ENCODE results near the gene SLC8A2. TPM values are rescaled to one million over a fixed set of nuclear protein-coding genes. Genes with fewer than 3 reads are reported as not detected.

Gene SLC8A2
- total RNA-seq, 4 donors from 2014 or later, result 6.2 to 18.7 (median 10.4) TPM

DNA sequence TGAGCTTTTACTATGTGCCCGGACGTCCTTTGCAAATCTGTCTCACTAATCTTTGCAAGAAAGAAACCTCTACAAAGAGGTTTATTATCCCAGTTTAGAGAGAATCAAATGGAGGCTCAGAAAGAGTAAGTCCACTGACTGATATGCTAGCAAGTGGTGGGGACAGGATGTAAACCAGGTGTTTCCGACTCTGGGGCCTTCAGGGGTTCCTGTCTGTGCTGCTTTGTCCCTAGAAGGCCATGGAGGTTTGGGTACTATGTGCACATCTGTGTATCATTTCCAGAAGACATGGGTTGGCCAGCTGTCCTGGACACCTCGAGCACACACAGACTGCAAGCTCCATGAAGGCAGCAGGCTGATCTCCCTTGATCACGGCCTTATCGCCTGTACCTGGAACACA is 13.5 kb upstream of the SLC8A2 start:
- no peak for DNase-seq (ENCODE audit: extremely low spot score)
- H3K27ac ChIP-seq (replicated peaks in 1 of 4), result peak overlapping the region; percentile 85 to 90 (median 89)
- H3K4me1 ChIP-seq, result peaks cover 10 to 23% (median 19%) of the 10 kb centered on the region in 4 donors
- H3K9me3 ChIP-seq, result no peaks in the 10 kb centered on the region
- H3K4me3 ChIP-seq, result no peak overlapping the region
- peaks cover 0 to under 1% (median 0%) of the 10 kb centered on the region in 4 donors for H3K27me3 ChIP-seq
- peaks cover 14 to 51% (median 39%) of the 10 kb centered on the region in 4 donors for H3K36me3 ChIP-seq
- 87% methylated on average over 5 of the region's 6 CpGs for WGBS
- TF ChIP-seq, protein P1, sequence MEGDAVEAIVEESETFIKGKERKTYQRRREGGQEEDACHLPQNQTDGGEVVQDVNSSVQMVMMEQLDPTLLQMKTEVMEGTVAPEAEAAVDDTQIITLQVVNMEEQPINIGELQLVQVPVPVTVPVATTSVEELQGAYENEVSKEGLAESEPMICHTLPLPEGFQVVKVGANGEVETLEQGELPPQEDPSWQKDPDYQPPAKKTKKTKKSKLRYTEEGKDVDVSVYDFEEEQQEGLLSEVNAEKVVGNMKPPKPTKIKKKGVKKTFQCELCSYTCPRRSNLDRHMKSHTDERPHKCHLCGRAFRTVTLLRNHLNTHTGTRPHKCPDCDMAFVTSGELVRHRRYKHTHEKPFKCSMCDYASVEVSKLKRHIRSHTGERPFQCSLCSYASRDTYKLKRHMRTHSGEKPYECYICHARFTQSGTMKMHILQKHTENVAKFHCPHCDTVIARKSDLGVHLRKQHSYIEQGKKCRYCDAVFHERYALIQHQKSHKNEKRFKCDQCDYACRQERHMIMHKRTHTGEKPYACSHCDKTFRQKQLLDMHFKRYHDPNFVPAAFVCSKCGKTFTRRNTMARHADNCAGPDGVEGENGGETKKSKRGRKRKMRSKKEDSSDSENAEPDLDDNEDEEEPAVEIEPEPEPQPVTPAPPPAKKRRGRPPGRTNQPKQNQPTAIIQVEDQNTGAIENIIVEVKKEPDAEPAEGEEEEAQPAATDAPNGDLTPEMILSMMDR (IDR thresholded peaks at IDR 0.05), result no peak
- TF ChIP-seq POLR2A (IDR thresholded peaks at IDR 0.05; ENCODE audit: low read depth) (no peak), EP300 (IDR thresholded peaks at IDR 0.05) (no peak), POLR2AphosphoS5 (IDR thresholded peaks at IDR 0.05) (no peak)
- intact Hi-C loops (cut with DNase I), result no loop called here

DNA sequence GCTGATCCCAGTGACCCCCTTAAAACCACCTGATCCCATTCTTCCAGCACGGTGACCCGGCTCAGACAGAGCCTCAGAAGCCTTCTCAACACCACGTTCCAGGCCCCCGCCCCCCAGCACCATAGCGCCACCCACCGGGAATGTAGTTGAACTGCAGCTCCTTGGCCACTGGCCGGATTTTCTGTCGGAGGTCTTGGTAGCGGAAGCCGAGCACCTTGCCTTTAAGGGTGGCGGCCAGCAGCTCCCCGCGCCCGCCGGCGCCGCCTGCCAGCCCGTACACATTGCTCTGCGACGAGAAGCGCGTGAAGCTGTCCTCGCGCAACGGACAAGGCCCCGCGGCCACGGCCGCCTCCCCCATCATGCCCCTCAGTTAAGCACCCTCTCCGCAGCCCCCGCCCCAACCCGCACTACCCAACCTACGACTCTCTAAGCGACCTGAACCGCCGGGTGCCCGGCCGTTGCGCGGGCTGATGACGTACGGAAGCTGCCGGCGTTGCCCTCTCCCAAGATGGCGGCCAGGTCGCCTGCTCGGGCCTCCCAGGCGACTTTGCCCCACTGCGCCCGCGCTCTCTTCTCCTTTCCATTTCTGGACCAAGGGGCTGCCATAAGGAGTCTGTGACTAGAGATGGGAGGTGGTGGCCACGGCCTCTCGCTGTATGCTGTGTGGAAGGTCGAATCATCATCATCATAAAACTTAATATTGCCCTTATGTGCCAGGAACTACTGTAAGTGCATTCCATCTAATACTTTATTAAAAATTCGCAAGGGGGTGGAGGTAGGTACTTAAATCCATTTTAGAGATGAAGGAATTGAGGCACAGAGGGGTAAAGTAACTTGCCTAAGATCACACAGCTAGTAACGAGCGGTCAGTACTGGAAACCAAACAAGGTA is 12.4 kb upstream of the SLC8A2 start, which contains the start of gene KPTN:
TSS of gene KPTN (minus strand) at position 420 of the 891 bp plus-strand sequence. CDS start at position 361, 59 bp downstream.
- Histone ChIP-seq H3K9me3 (no peaks in the 10 kb centered on the region), H3K36me3 (peaks cover 10 to 39% (median 27%) of the 10 kb centered on the region in 4 donors), H3K27me3 (peaks cover 0 to 11% (median 0%) of the 10 kb centered on the region in 4 donors), H3K4me1 (peaks cover 12 to 29% (median 25%) of the 10 kb centered on the region in 4 donors), H3K4me3 (peak within 1 kb of the TSS; percentile 62 to 88 (median 66)), H3K27ac (replicated peaks in 1 of 4) (peak within 1 kb of the TSS; percentile 85 to 90 (median 89))
- intact Hi-C loops (cut with DNase I), result loop anchor here (5.0 kb wide), 1 partner anchor 47 kb away; no protein-coding TSS in a partner anchor
- TF ChIP-seq POLR2AphosphoS5 (IDR thresholded peaks at IDR 0.05) (peak; percentile 67 to 71), POLR2A (IDR thresholded peaks at IDR 0.05; ENCODE audit: low read depth) (no peak), EP300 (IDR thresholded peaks at IDR 0.05) (no peak)
- TF ChIP-seq, protein P1 (IDR thresholded peaks at IDR 0.05), result peak; percentile 77 to 97 (median 93)
- 3% methylated on average over 15 of the region's 57 CpGs for WGBS
- DNase-seq (ENCODE audit: extremely low spot score), result peak; percentile 95

DNA sequence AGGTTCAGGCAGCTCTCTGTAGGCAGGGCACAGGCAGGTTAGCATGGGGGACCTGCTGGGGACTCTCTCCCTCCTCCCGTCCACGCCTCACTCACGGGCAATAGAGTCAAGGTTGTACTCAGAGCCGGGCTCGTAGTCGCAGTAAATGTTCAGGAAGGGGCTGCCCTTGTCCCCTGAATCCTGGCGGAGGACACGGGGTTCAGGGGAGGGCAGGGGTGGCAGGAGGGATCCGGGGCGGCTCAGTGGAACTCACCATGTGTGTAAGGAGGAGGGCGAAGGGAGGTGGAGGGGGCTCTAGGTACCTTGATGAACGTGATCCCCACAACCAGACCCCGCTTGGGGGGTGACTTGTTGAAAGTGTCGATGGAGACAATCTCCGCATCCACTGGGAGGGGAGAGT is 11.5 kb upstream of the SLC8A2 start:
- Histone ChIP-seq H3K4me1 (peaks cover 12 to 29% (median 24%) of the 10 kb centered on the region in 4 donors), H3K36me3 (peaks cover 5 to 30% (median 22%) of the 10 kb centered on the region in 4 donors), H3K27me3 (peaks cover 0 to 11% (median 0%) of the 10 kb centered on the region in 4 donors), H3K4me3 (peak overlapping the region; percentile 62 to 88 (median 66)), H3K27ac (replicated peaks in 1 of 4) (peak overlapping the region in 1 of 4 donors; percentile 90), H3K9me3 (no peaks in the 10 kb centered on the region)
- DNase-seq (ENCODE audit: extremely low spot score), result no peak
- WGBS, result 88% methylated on average over 14 of the region's 15 CpGs
- intact Hi-C loops (cut with DNase I), result loop anchor here (5.0 kb wide), 1 partner anchor 46 kb away; no protein-coding TSS in a partner anchor
- TF ChIP-seq, protein P1 (IDR thresholded peaks at IDR 0.05), result no peak
- TF ChIP-seq EP300 (IDR thresholded peaks at IDR 0.05), result no peak
- no peak for TF ChIP-seq POLR2AphosphoS5 (IDR thresholded peaks at IDR 0.05)
- no peak for TF ChIP-seq POLR2A (IDR thresholded peaks at IDR 0.05; ENCODE audit: low read depth)

DNA sequence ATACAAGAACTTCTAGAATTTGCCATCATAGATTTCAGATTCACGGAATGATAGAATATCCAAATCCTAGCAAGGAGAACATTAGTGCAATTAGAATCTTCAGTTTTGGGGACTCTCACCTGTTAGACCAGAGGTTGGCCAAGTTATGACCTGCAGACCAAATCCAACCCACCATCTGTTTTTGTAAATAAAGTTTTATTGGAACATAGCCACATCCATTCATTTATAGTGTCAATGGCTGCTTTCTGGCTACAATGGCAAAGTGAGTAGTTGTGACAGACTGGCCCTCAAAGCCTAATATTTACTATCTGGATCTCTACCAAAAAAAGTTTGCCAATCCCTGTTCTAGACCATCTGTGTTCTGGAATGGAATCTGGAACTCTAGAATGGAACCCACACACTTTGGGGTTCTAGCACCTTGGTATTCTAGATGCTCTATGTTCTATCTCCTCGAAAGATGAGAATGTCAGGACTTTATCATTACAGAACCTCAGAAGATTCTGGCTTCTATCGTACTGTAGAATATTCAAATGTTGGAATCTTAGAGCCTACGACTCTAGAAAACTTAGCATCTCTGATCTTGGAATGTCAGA is 9.9 kb upstream of the SLC8A2 start:
- peaks cover 0 to 11% (median 0%) of the 10 kb centered on the region in 4 donors for H3K27me3 ChIP-seq
- TF ChIP-seq, protein P1 (IDR thresholded peaks at IDR 0.05), result no peak
- TF ChIP-seq POLR2A (IDR thresholded peaks at IDR 0.05; ENCODE audit: low read depth) (no peak), EP300 (IDR thresholded peaks at IDR 0.05) (no peak), POLR2AphosphoS5 (IDR thresholded peaks at IDR 0.05) (no peak)
- no peak overlapping the region for H3K4me3 ChIP-seq
- WGBS, result 100% methylated on average over 4 of the region's 4 CpGs
- peaks cover 0 to 14% (median 6%) of the 10 kb centered on the region in 4 donors for H3K36me3 ChIP-seq
- H3K27ac ChIP-seq (replicated peaks in 1 of 4), result no peak overlapping the region
- intact Hi-C loops (cut with DNase I), result loop anchor here (5.0 kb wide), 1 partner anchor 44 kb away; no protein-coding TSS in a partner anchor
- DNase-seq (ENCODE audit: extremely low spot score), result no peak
- H3K4me1 ChIP-seq, result peaks cover 12 to 29% (median 24%) of the 10 kb centered on the region in 4 donors
- no peaks in the 10 kb centered on the region for H3K9me3 ChIP-seq
